H9 (cell line): ENCODE measurements around the gene SDK1. TPM values are rescaled to one million over a fixed set of nuclear protein-coding genes. Genes with fewer than 3 reads are reported as not detected.

ENCODE experiments used
- DNase-seq: peaks from one replicate; pipeline ENCODE4 v3.0.0-alpha.2; 2017
- H2AFZ ChIP-seq: one replicate; pipeline ENCODE4 v1.6.1; 2013; ENCODE audit warnings: mild to moderate bottlenecking, low read length, control low read depth, moderate library complexity
- H2AK5ac ChIP-seq: 2 replicates; pipeline ENCODE4 v1.6.1; 2013; ENCODE audit warnings: low read length, control low read depth, mixed read lengths; ENCODE audit not compliant: insufficient read length
- H2BK120ac ChIP-seq: one replicate; pipeline ENCODE4 v1.6.1; 2013; ENCODE audit warnings: low read depth, mild to moderate bottlenecking, low read length, control low read depth, inconsistent platforms; ENCODE audit not compliant: poor library complexity, severe bottlenecking
- H2BK12ac ChIP-seq: 2 replicates; pipeline ENCODE4 v1.6.1; 2013; ENCODE audit warnings: low read length, control low read depth, mixed read lengths, low read depth; ENCODE audit not compliant: insufficient read length
- H2BK15ac ChIP-seq: 2 replicates; pipeline ENCODE4 v1.6.1; 2013; ENCODE audit warnings: low read depth, low read length, control low read depth
- H2BK20ac ChIP-seq: one replicate; pipeline ENCODE4 v1.6.1; 2013; ENCODE audit warnings: low read depth, mild to moderate bottlenecking, low read length, control low read depth, inconsistent platforms; ENCODE audit not compliant: poor library complexity, severe bottlenecking
- H2BK5ac ChIP-seq: 2 replicates; pipeline ENCODE4 v1.6.1; 2013; ENCODE audit warnings: low read length, control low read depth, mixed read lengths; ENCODE audit not compliant: insufficient read length
- H3K14ac ChIP-seq: 2 replicates; pipeline ENCODE4 v1.6.1; 2013; ENCODE audit warnings: low read length, control low read depth; ENCODE audit not compliant: insufficient read depth
- H3K18ac ChIP-seq: 2 replicates; pipeline ENCODE4 v1.6.1; 2013; ENCODE audit warnings: low read depth, mild to moderate bottlenecking, mixed read lengths, low read length, control low read depth; ENCODE audit not compliant: insufficient read length
- H3K23ac ChIP-seq: 2 replicates; pipeline ENCODE4 v1.6.1; 2013; ENCODE audit warnings: low read length, control low read depth, mixed read lengths, low read depth; ENCODE audit not compliant: insufficient read length
- H3K23me2 ChIP-seq: 2 replicates; pipeline ENCODE4 v1.6.1; 2013; ENCODE audit warnings: low read depth, mild to moderate bottlenecking, mixed read lengths, low read length, control low read depth; ENCODE audit not compliant: insufficient read length, poor library complexity, severe bottlenecking
- H3K27ac ChIP-seq: 2 replicates; pipeline ENCODE4 v1.5.1; 2013; ENCODE audit warnings: low read length, control low read depth, mixed read lengths, low read depth; ENCODE audit not compliant: insufficient read length
- H3K27me3 ChIP-seq: 2 replicates; pipeline ENCODE4 v1.6.1; 2013; ENCODE audit warnings: low read length, control low read depth, inconsistent platforms; ENCODE audit not compliant: insufficient read depth
- H3K4ac ChIP-seq: 2 replicates; pipeline ENCODE4 v1.6.1; 2013; ENCODE audit warnings: low read depth, mild to moderate bottlenecking, control low read depth, inconsistent platforms, low read length, moderate library complexity
- H3K4me1 ChIP-seq: 2 replicates; pipeline ENCODE4 v1.6.1; 2013; ENCODE audit warnings: low read length, control low read depth, inconsistent platforms; ENCODE audit not compliant: insufficient read depth
- H3K4me2 ChIP-seq: 2 replicates; pipeline ENCODE4 v1.6.1; 2013; ENCODE audit warnings: low read length, control low read depth, mixed read lengths; ENCODE audit not compliant: insufficient read length, insufficient read depth
- H3K56ac ChIP-seq: 2 replicates; pipeline ENCODE4 v1.6.1; 2013; ENCODE audit warnings: low read depth, mild to moderate bottlenecking, mixed read lengths, low read length, control low read depth; ENCODE audit not compliant: insufficient read length
- H3K79me1 ChIP-seq: 2 replicates; pipeline ENCODE4 v1.6.1; 2013; ENCODE audit warnings: low read depth, mild to moderate bottlenecking, moderate library complexity, low read length, control low read depth, inconsistent platforms; ENCODE audit not compliant: insufficient read depth, poor library complexity, severe bottlenecking
- H3K79me2 ChIP-seq: 2 replicates; pipeline ENCODE4 v1.6.1; 2013; ENCODE audit warnings: low read length, control low read depth, inconsistent platforms; ENCODE audit not compliant: insufficient read depth
- H3K9ac ChIP-seq: 2 replicates; pipeline ENCODE4 v1.6.1; 2013; ENCODE audit warnings: low read length, control low read depth, mixed read lengths; ENCODE audit not compliant: insufficient read length; ENCODE audit errors: extremely low read depth
- H3K9me3 ChIP-seq: one replicate; pipeline ENCODE4 v1.6.1; 2013; ENCODE audit warnings: low read depth, low read length, inconsistent platforms; ENCODE audit not compliant: control insufficient read depth
- H3T11ph ChIP-seq: one replicate; pipeline ENCODE4 v1.6.1; 2013; ENCODE audit warnings: mild to moderate bottlenecking, low read length, control low read depth, inconsistent platforms
- H4K20me1 ChIP-seq: one replicate; pipeline ENCODE4 v1.6.1; 2013; ENCODE audit not compliant: control insufficient read depth, insufficient read length, insufficient read depth
- H4K5ac ChIP-seq: 2 replicates; pipeline ENCODE4 v1.6.1; 2013; ENCODE audit warnings: low read depth, mild to moderate bottlenecking, mixed read lengths, low read length, control low read depth; ENCODE audit not compliant: insufficient read length
- H4K8ac ChIP-seq: replicated peaks from 2 replicates; pipeline ENCODE4 v1.6.1; 2013; ENCODE audit warnings: low read length, control low read depth, mixed read lengths, low read depth; ENCODE audit not compliant: insufficient read length
- H4K91ac ChIP-seq: 2 replicates; pipeline ENCODE4 v1.6.1; 2013; ENCODE audit warnings: low read depth, mild to moderate bottlenecking, moderate library complexity, mixed read lengths, low read length, control low read depth; ENCODE audit not compliant: insufficient read length
- H3K27ac Mint-ChIP-seq, 3 experiments: 2 replicates in 2 of 3; 3 replicates in 1 of 3; pipeline ENCODE4 v1.8.0; 2020 to 2021; ENCODE audit warnings: mixed read lengths in 3 of 3, mild to moderate bottlenecking in 1 of 3, moderate library complexity in 1 of 3
- H3K27me3 Mint-ChIP-seq: 2 replicates; pipeline ENCODE4 v1.8.0; 2021; ENCODE audit warnings: low read depth, mild to moderate bottlenecking, moderate library complexity, mixed read lengths
- H3K36me3 Mint-ChIP-seq, 3 experiments: 2 replicates in 2 of 3; 3 replicates in 1 of 3; pipeline ENCODE4 v1.8.0; 2020 to 2021; ENCODE audit warnings: low read depth in 3 of 3, mixed read lengths in 3 of 3; ENCODE audit not compliant: insufficient read depth in 1 of 3
- H3K4me1 Mint-ChIP-seq, 2 experiments: 2 replicates each; pipeline ENCODE4 v1.8.0; 2020; ENCODE audit warnings: mixed read lengths in 2 of 2
- H3K4me3 Mint-ChIP-seq, 2 experiments: 2 replicates in 1 of 2; 3 replicates in 1 of 2; pipeline ENCODE4 v1.8.0; 2020 to 2021; ENCODE audit warnings: mild to moderate bottlenecking in 2 of 2, mixed read lengths in 2 of 2, moderate library complexity in 1 of 2
- H3K9me3 Mint-ChIP-seq, 2 experiments: 2 replicates in 1 of 2; 3 replicates in 1 of 2; pipeline ENCODE4 v1.8.0; 2020; ENCODE audit warnings: mild to moderate bottlenecking in 2 of 2, mixed read lengths in 2 of 2, moderate library complexity in 1 of 2
- CTCF ChIP-seq: fragments of 200-600 bp; sonication (generic); conservative IDR thresholded peaks from 3 replicates; pipeline ENCODE4 v1.8.0; 2021; ENCODE audit warnings: antibody characterized with exemption, mild to moderate bottlenecking
- WGBS: extraction: QIAGEN DNeasy Blood & Tissue Kit; methylation state at CpG from one replicate; pipeline ENCODE4 v1.1.7; 2013; ENCODE audit warnings: missing lambda C conversion rate, low lambda C conversion rate, mixed read lengths; ENCODE audit not compliant: insufficient read length; ENCODE audit errors: extremely low coverage; 5-methylcytosine and 5-hydroxymethylcytosine counted together
- total RNA-seq: library from RNA; stranded (reverse); gene quantifications from 2 replicates; pipeline ENCODE4 v1.2.1, GENCODE V29; 2021

SDK1 gene
- total RNA-seq, 1 experiment from 2014 or later: 8.7 TPM

DNA sequence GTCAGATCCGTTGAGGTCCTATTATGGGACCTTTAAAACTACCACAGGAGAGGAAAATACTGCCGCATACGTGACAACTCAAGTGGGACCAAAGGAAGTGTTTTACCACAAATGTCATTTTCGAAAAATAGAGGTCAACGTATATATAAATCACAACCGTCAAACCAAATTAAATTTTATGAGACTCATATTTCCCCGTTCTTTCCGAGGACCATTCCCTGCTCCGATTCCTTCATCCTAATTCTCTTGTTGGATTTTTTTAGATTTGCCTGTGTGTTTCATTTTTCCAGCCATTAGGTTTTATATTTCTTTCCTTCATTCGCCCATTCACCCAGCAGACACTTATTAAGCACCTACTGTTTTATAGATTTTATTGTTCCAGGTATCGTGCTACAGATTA is 797.1 kb downstream of the SDK1 start:
- peaks cover under 1 to 4% of the 10 kb centered on the region in 2 experiments; a peak in 3 of 4 replicates for H3K4me1 Mint-ChIP-seq
- Histone ChIP-seq H2BK15ac (no peak overlapping the region), H3K9ac (no peak overlapping the region)

More for the DNA sequence above, 797.1 kb downstream of the SDK1 start:
- Histone ChIP-seq H3K14ac (no peak overlapping the region), H4K8ac (no peak overlapping the region), H3K4ac (no peak overlapping the region), H2BK5ac (no peak overlapping the region), H3K27me3 (no peaks in the 10 kb centered on the region), H3T11ph (no peak overlapping the region), H3K9me3 (no peaks in the 10 kb centered on the region), H2AK5ac (no peak overlapping the region), H3K18ac (no peak overlapping the region), H3K4me2 (no peak overlapping the region), H4K20me1 (no peaks in the 10 kb centered on the region), H3K23ac (no peak overlapping the region), H3K27ac (no peak overlapping the region), H3K56ac (no peak overlapping the region), H4K91ac (no peak overlapping the region), H3K79me1 (no peaks in the 10 kb centered on the region), H3K79me2 (no peaks in the 10 kb centered on the region), H3K23me2 (no peaks in the 10 kb centered on the region), H2BK20ac (no peak overlapping the region), H3K4me1 (no peaks in the 10 kb centered on the region), H2BK120ac (no peak overlapping the region), H2BK12ac (no peak overlapping the region), H2AFZ (no peak overlapping the region), H4K5ac (no peak overlapping the region)
- Mint-ChIP-seq H3K27ac (no peak overlapping the region), H3K4me3 (no peak overlapping the region), H3K27me3 (no peaks in the 10 kb centered on the region; the same call in 1 of the 2 replicates), H3K9me3 (no peaks in the 10 kb centered on the region), H3K36me3 (no peaks in the 10 kb centered on the region; a peak in 1 of 7 replicates)
- no peak for TF ChIP-seq CTCF
- DNase-seq: no peak
- 100% methylated on average over 4 of the region's 11 CpGs for WGBS
